C4-2B (cell line): ENCODE measurements around the gene PALB2.

Experiments
- H3K27ac ChIP-seq: fragments of 450-650 bp; 2 replicates; pipeline ENCODE4 v1.5.1; 2017
- ZFX ChIP-seq: fragments of 450-650 bp; IDR thresholded peaks from 2 replicates; pipeline ENCODE4 v1.6.1; 2017
- TF ChIP-seq, protein P1 (sequence below): fragments of 450-650 bp; conservative IDR thresholded peaks from 2 replicates; pipeline ENCODE4 v1.5.1; 2017; ENCODE audit warnings: mild to moderate bottlenecking

The PALB2 gene

DNA sequence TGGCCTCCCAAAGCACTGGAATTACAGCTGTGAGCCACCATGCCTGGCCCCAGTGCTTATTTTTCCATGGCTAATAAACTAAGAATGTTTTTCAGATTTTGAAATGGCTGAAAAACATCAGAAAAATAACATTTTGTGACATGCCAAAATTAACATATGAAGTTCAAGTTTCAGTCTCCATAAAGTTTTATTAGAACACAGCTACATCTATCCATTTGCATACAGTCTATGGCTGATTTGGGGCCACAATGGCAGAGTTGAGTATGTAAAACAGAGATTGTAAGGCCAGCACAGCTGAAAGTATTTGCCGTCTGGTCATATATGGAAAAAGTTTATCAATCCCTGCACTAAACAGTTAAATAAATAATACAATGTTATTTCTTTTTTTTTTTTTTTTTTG is 31.2 kb downstream of the PALB2 start:
- TF ChIP-seq ZFX = no peak
- TF ChIP-seq, protein P1, sequence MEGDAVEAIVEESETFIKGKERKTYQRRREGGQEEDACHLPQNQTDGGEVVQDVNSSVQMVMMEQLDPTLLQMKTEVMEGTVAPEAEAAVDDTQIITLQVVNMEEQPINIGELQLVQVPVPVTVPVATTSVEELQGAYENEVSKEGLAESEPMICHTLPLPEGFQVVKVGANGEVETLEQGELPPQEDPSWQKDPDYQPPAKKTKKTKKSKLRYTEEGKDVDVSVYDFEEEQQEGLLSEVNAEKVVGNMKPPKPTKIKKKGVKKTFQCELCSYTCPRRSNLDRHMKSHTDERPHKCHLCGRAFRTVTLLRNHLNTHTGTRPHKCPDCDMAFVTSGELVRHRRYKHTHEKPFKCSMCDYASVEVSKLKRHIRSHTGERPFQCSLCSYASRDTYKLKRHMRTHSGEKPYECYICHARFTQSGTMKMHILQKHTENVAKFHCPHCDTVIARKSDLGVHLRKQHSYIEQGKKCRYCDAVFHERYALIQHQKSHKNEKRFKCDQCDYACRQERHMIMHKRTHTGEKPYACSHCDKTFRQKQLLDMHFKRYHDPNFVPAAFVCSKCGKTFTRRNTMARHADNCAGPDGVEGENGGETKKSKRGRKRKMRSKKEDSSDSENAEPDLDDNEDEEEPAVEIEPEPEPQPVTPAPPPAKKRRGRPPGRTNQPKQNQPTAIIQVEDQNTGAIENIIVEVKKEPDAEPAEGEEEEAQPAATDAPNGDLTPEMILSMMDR = no peak
- no peak overlapping the region for H3K27ac ChIP-seq

DNA sequence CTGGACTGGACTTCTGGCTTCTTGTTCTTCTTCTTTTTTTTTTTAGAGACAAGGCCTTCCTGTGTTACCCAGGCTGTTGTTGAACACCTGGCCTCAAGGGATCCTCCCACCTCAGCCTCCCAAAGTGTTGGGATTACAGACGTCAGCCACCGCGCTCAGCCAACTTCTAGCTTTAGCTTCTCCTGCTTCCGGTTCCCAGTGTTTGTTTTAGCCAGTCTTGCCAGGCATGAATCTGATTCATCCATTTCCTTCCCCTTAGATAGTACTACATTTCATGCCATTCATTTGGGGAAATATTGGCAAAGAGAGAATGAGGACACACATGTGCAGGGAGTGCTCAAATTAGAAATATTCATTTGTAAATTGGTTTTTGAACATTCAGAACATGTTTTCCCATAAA is 32.9 kb downstream of the PALB2 start:
- H3K27ac ChIP-seq = no peak overlapping the region
- TF ChIP-seq ZFX = no peak
- TF ChIP-seq, protein P1 = no peak

DNA sequence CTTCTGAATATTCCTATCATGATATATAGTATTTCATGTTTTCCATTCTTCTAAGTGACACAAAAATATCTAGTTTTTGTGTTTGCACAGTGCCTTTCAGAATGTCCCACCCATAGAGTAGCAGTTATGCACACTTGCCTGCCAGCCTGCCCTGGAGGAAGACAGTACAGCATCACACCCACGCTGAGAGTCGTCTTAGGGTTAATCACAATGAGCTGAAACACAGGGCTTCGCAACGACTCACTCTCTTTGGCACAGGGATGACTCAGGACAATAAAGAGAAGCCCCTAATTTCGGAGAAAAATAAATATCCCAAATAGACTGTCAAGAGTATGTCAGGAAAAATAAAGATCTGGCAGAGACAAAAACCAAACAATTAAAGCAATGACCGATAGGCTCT is 33.4 kb downstream of the PALB2 start:
- no peak overlapping the region for H3K27ac ChIP-seq
- TF ChIP-seq, protein P1 = no peak
- TF ChIP-seq ZFX = no peak

DNA sequence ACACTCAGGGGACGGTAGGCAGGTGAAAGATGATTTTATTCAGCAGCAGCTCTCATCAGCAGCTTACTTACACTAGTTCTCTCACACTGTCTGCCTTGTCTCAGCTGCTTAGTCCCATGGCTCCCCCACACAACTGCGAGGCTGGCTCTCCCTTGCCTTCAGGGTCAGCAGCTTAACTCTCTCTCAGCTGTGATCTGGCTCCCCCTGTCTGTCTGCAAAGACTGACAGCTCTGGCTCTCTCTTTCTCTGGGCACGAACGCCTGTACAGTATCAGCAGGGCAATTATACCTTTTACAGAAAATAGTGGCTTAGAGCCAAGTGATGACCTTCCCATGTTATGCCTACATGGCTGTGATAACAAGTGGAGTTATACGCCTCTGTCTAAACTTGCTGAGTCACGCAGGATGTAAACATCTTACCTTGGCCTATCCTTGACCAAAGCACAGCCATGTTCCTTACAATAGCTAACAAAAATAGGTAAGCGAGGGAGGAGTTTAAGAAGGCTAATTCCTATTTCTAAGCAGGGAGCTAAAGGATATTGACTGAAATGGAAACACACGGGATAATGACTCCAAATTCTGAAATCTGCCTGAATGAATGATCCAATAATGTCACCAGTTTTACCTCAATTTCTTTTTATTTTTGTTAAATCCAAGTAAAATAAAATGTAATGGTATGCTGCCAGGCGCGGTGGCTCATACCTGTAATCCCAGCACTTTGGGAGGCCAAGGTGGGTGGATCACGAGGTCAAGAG is 43.9 kb downstream of the PALB2 start:
- H3K27ac ChIP-seq = no peak overlapping the region

DNA sequence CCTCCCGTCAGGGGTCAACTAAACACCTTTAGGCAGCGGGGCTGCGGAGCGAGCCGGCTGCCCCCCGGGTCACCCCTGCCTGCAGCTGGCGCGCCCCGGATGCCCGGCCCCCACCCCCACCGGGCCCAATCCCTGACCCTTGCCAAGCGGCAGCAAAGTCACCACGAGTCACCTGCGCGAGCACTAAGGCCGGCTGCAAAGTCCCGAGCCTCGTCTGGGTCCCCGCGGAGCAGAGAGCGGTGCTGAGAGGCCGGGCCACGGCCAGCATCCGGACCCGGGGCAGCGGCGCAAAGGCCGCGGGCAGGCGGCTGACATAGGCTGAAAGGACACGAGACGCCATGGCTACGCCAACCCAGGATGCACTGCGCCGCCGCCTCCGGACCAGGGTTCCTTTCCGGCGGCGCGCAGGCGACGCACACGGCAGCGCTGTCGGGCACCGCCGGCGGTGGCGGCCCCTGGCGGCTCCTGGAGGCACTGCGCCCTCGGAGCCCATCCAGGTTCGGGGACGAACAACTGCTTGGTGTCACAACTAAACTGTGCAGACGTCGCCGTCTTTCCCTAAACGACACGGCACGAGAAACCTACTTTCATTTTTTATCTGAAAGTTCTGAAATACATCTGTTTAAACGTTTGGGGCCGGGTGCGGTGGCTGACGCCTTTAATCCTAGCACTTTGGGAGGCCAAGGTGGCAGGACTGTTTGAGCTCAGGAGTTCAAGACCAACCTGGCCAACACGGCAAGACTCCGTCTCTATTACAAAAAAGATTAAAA is 45.0 kb downstream of the PALB2 start, which contains the start of gene NDUFAB1:
NDUFAB1 (minus strand) TSS at position 366 of the 770 bp plus-strand sequence; CDS start at position 340, 26 bp downstream.
- H3K27ac ChIP-seq = peak within 1 kb of the TSS; percentile 95
- TF ChIP-seq ZFX = peak; percentile 85; the same call in 1 of the 2 replicates
- TF ChIP-seq, protein P1 = peak; percentile 100

More for the DNA sequence above, 43.9 kb downstream of the PALB2 start:
- TF ChIP-seq, protein P1 = no peak
- TF ChIP-seq ZFX = no peak

DNA sequence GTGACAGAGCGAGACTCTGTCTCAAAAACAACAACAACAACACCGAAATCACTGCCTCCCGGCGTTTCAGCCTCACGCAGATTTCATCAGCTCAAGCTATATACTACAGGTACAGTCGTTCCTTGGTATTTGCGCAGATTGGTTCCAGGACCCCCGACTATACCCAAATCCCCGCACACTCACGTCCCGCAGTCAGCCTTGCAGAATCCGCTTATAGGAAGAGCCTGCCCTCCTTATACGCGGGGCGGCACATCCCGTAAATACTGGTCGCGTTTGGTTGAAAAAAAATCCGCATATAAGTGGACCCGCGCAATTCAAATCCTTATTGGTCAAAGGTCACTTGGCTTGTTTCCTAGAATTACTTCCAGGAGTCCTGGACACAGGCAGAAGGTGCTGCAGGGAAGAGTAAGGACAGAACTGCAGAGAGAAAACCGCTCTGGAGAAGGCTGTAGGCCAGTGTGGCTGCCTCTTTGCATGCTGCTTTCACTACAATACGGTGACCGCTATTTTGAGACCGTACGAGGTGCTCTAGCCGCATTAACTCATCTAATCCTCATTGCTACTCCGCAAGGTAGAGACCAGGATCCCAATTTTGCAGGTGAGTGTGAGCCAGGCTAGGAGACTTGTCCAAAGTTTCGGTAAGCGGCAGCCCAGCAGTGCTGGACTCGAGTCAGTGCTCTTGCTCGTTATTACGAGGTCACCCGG is 45.7 kb downstream of the PALB2 start:
- peak overlapping the region; percentile 95 for H3K27ac ChIP-seq
- TF ChIP-seq ZFX = no peak
- TF ChIP-seq, protein P1 = no peak

DNA sequence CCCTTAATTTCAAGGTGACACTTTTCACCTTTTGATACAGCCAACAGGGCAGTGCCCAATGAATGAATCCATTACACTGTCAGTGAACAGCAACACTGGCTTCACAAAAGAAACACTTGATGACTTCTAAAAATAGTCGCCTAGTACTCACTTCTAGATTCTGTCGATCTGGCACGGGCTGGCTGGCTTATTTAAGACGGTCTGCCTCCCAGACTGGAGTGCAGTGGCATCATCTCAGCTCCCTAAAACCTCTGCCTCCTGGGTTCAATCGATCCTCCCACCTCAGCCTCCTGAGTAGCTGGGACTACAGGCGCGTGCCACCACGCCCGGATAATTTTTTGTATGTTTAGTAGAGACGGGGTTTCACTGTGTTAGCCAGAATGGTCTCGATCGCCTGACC is 46.9 kb downstream of the PALB2 start:
- TF ChIP-seq, protein P1 = no peak
- TF ChIP-seq ZFX = no peak
- H3K27ac ChIP-seq = no peak overlapping the region
